ENCODE results near the gene IFT20.

DNA sequence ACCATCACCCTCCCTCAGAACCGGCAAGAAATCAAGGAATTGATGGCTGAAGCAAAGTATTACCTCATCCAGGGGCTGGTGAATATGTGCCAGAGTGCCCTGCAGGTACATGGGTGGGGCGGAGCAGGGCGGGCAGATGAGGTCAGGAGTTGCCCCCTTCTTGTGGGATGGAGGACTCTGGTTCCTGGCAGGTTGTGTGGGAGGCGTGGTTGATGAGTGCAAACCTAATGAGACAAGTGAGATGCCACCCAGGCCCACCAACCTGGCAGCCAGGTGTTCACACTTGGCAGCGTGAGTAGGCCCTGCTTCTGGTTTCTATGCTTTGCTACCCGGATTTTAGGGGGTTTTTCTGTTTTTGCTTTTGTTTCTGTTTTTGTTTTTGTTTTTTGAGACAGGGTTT lies 5.1 kb upstream of the IFT20 start:
- no peak for TF ChIP-seq CTCF (IDR thresholded peaks at IDR 0.05; ENCODE audit: low read depth, low read length)
- no peak for TF ChIP-seq EZH2phosphoT487 (IDR thresholded peaks at IDR 0.05; ENCODE audit: low read depth)
